ES-I3 (cell line): Measurements from ENCODE around the gene SEC14L5.
"Not testable (repeated sequence)": the region's sequence is repeated elsewhere in the genome, so short reads cannot be mapped to it uniquely, and the experiment has no call there.

Source experiments
- H3K36me3 ChIP-seq: 2 replicates; pipeline ENCODE4 v1.6.1; 2013; ENCODE audit warnings: mild to moderate bottlenecking, low read length, control low read depth, moderate library complexity; ENCODE audit not compliant: insufficient read depth
- H3K4me1 ChIP-seq: 2 replicates; pipeline ENCODE4 v1.6.1; 2013; ENCODE audit warnings: mild to moderate bottlenecking, control low read depth, low read length; ENCODE audit not compliant: insufficient read depth
- H3K9ac ChIP-seq: 2 replicates; pipeline ENCODE4 v1.6.1; 2013; ENCODE audit warnings: low read depth, mild to moderate bottlenecking, low read length, moderate library complexity
- H3K9me3 ChIP-seq: 2 replicates; pipeline ENCODE4 v1.6.1; 2013; ENCODE audit warnings: mild to moderate bottlenecking, low read length, moderate library complexity; ENCODE audit not compliant: control insufficient read depth, insufficient read depth

SEC14L5 gene

DNA sequence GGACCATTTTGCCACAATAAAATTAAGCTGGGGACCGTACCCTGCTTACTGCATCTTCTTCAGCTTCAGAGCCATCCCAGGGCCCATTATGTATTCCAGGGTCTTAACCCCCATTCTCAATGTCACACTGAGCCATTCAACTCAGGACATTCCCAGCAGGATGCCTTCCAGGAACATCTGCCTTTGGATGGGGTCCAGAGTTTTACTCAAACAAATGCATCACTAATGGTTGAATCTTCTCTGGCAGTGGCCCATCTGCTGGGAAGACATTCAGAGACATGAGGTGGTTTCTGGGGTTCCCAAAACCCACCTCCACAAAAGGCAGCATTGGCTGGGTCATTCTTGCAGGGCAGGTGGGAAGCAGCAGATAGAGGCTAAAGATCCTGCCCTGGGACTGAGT is 3.4 kb upstream of the SEC14L5 start:
- Histone ChIP-seq H3K9ac (no peak overlapping the region), H3K9me3 (no peaks in the 10 kb centered on the region), H3K4me1 (peaks cover 3% of the 10 kb centered on the region; the same call in 1 of the 2 replicates), H3K36me3 (no peaks in the 10 kb centered on the region)

DNA sequence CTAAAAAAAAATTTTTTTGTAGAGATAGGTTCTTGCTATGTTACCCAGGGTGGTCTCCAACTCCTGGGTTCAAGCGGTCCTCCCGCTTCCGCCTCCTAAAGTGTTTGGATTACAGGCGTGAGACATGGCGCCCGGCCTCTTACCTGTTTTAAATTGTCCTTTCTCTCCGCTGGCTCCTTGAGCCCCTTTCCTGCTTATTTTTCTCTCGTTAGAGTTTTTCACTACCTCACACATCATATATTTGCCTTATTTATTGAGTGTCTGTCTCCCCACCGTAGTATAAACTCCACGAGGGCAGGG is 760 bp upstream of the SEC14L5 start:
- Histone ChIP-seq H3K36me3 (no peaks in the 10 kb centered on the region), H3K9me3 (no peaks in the 10 kb centered on the region), H3K4me1 (no peaks in the 10 kb centered on the region; the same call in 1 of the 2 replicates), H3K9ac (peak overlapping the region; percentile 53; the same call in 1 of the 2 replicates)

DNA sequence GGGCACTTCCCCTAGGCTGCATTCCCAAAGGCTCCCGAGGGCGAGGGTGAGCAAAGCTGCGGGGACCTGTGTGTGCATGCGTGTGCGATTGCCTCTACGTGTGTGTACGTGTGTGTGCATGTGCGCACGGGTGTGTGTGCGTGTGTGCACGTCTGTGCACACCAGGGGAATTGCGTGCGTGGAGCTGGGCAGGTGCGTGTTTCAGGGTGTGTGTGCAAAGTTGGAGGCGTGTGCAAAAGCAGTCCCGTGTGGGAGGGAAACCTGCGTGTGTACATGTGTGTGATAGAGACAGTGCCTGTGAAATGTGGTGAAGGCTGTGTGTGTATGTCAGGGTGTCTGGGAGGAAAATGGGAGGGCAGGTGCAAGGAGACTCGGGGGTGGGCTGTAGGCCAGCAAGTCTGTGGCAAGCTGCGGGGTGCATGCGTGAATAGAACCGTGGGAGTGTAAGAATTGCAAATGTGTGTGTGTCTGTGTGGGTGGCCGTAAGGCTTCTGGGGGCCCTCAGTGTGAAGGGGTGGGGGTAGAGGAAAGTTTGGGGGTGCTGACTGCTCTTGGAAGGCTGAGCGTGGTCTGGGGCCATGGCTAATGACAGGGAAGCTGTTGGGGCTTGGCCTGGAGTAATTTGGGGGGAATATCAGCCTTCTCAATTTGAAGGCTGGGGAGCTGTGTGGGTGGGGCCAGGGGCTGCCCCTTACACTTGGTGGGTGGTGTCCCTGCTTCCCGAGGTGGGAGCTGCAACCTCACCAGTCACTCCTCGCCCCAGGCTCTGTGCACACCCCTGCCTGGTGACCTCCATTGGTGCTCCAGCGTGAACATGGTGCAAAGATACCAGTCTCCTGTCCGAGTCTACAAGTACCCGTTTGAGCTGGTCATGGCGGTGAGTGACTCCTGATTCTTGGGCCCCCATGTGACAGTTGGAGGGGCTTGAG is 644 bp downstream of the SEC14L5 start:
- peak overlapping the region; percentile 39; the same call in 1 of the 2 replicates for H3K9ac ChIP-seq
- no peaks in the 10 kb centered on the region for H3K9me3 ChIP-seq
- peaks cover 7% of the 10 kb centered on the region for H3K4me1 ChIP-seq
- no peaks in the 10 kb centered on the region for H3K36me3 ChIP-seq

DNA sequence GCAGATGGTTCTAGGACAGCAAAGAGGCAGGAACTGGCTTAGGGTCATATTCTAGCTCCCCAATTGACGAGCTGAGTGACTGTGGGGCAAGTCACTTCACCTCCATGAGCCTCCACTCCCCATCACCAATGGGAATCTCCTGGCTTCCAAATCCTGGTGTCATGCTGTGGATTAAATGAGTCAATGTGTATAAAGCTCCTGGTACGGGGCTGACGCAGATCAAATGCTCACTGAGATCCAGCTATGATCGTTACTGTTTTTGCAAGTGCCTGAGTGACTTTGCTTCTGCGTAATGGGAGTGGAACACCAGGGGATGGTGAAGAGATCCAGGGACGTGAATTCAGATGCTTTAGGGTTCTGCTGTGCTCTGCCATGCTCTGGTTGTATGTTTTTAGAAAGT is 2.4 kb downstream of the SEC14L5 start:
- H3K36me3 ChIP-seq: no peaks in the 10 kb centered on the region
- H3K9me3 ChIP-seq: no peaks in the 10 kb centered on the region
- peaks cover 7% of the 10 kb centered on the region for H3K4me1 ChIP-seq
- no peak overlapping the region for H3K9ac ChIP-seq

DNA sequence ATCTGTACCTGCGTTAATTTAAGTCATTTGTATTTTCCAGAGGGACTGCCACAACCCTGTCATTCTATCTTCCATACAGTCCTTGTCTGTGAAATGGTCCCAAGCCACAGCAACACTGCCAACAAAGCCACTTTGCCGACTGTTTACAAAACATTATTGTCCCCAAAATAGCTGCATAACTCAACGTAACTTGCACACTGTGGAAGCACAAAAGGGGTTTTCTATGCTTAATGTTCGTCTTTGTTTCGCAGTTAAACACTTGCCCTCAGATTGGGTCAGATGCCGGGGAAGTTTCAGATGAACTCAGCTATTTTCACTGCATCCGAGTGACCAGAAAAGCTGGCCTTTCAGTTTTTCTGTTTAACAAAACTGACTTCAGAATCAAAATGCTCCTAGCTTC is 4.6 kb downstream of the SEC14L5 start:
- no peaks in the 10 kb centered on the region for H3K36me3 ChIP-seq
- peaks cover 7% of the 10 kb centered on the region; the same call in 1 of the 2 replicates for H3K4me1 ChIP-seq
- H3K9me3 ChIP-seq: no peaks in the 10 kb centered on the region
- H3K9ac ChIP-seq: peak overlapping the region; percentile 8; the same call in 1 of the 2 replicates

DNA sequence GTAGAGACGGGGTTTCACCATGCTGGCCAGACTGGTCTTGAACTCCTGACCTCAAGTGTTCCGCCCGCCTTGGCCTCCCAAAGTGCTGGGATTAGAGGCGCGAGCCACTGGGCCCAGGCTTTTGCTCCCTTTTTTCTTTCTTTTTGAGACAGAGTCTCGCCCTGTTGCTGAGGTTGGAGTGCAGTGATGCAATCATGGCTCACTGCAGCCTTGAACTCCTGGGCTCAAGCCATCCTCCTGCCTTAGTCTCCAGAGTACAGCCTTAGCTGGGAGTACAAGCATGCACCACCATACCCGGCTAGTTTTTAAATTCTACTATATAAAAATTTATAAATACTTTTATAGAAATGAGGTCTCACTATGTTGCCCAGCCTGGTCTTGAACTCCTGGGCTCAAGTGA is 5.4 kb downstream of the SEC14L5 start:
- H3K36me3 ChIP-seq, H3K9me3 ChIP-seq, H3K9ac ChIP-seq: not testable (repeated sequence)
- H3K4me1 ChIP-seq: peaks cover 12% of the 10 kb centered on the region

DNA sequence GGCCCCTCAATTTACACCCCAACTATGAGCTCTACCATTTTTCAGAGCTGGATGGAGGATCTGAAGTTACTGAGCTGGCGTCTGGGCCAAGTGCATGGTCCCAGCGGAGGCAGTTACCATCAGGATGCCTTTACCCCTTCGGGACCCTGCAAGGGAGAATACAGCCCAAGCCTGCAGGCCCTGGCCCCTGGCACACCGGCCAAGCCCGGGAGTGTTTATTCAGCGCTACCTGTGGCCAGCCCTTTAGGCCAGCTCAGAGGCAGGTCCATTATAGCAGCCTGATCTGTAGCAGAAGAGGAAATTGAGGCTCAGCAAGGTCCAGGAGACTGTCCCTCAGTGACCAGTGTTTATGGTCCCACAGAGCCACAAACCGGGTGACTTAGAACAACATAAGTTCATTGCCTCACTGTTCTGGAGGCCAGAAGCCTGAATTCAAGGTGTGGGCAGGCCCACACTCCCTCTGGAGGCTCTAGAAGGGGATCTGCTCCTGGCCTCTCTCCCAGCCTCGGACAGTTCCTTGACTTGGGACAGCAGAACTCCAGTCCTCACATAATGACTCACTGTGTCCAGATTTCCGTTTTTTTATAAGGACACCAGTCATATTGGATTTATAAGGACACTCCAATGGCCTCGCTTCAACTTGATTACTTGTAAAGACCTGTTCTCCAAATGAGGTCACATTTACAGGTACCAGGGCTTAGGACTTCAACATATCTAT is 8.8 kb downstream of the SEC14L5 start:
- Histone ChIP-seq H3K36me3 (no peaks in the 10 kb centered on the region), H3K9ac (no peak overlapping the region), H3K9me3 (no peaks in the 10 kb centered on the region), H3K4me1 (peaks cover 36% of the 10 kb centered on the region)

DNA sequence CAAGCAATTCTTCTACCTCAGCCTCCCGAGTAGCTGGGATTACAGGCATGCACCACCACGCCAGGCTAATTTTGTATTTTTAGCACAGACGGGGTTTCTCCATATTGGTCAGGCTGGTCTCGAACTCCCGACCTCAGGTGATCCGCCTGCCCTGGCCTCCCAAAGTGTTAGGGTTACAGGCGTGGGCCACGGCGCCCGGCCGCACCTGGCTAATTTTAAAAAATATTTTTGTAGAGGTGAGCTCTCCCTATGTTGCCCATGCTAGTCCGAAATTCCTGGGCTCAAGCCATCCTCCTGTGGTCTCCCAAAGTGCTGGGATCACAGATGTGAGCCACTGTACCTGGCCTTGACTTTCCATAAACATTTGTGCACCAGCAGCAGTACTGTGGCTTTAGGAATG is 10.1 kb downstream of the SEC14L5 start:
- Histone ChIP-seq H3K9ac (0 out of 2 replicates have a peak overlapping the region, but pooled peaks have one; percentile 1), H3K4me1 (peaks cover 29% of the 10 kb centered on the region)
- H3K9me3 ChIP-seq, H3K36me3 ChIP-seq: not testable (repeated sequence)

DNA sequence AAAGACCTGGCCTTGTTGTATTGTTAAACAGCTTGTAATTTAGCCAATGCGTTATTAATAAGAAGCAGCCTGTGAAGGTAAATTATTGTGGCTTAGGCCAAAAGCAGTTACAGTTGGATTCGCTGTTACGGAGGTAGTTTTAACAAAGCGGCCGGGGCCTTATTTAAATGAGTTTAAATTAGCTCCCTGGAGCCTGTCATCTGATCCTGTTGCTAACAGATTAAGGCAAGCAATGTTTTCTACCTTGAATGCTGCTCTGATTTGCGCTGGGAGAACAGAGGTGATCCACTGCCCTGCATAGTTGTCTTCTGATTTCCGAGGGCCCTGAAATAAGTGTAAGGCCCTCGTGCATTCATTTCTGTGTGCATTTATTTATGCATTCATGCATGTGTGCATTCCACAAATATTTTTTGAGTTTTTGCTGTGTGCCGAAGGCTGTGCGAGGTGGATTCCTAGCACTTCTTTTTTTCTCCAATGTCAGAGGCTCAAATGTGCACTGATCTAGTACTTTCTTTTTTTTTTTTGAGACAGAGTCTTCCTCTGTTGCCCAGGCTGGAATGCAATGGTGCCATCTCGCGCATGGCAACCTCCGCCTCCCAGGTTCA is 10.9 kb downstream of the SEC14L5 start:
- H3K9me3 ChIP-seq: no peaks in the 10 kb centered on the region
- no peaks in the 10 kb centered on the region for H3K36me3 ChIP-seq
- H3K4me1 ChIP-seq: peaks cover 29% of the 10 kb centered on the region
- 0 out of 2 replicates have a peak overlapping the region, but pooled peaks have one; percentile 1 for H3K9ac ChIP-seq

DNA sequence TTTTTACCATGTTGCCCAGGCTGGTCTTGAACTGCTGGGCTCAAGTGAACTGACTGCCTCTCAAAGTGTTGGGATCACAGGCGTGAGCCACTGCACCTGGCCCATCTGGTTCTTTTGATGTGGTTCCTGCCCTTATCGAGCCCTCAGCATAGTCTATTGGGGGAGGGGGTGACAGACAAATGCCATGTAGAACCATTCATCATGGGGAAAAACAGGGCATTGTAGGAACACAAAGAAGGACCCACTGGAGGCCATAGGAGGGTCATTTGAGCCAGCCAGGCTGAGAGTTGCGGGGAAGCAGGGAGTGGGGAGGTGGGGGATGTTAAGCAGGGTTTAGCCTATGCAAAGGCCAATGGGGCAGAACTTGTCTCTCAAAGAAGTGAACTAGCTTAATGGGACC is 11.9 kb downstream of the SEC14L5 start:
- Histone ChIP-seq H3K4me1 (peaks cover 29% of the 10 kb centered on the region), H3K9me3 (no peaks in the 10 kb centered on the region), H3K36me3 (no peaks in the 10 kb centered on the region), H3K9ac (no peak overlapping the region)

DNA sequence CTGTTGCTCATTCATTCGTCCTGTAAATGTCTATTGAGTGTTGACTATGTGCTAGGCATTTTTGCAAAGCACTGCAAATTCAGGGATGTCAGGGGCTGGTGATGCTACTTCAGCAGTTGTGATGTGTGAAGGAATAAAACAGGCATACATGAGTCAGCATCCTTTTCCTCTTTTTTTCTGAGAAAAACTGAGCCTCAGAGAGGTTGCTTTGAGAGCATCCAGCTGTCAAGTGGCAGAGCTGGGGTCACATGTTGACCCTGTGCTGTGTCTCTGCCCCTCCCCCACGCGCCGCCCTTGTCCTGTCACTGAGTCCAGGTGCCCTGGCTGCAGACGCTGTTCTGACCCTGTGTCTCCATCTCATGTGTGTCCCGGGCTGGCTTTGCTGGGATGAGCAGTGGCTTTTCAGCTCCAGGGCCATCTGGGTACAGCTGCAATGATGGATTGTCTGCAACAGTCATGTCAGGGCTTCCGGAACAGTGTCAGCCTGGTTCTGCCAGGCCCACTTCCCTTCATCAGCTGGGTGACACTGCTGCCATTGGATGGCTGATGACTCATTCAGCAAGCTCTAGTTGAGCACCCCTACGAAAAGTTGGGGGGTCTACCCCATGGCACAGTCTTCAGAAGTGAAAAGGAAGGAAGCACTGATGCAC is 14.9 kb downstream of the SEC14L5 start:
- Histone ChIP-seq H3K9me3 (no peaks in the 10 kb centered on the region), H3K36me3 (no peaks in the 10 kb centered on the region), H3K4me1 (peaks cover 29% of the 10 kb centered on the region), H3K9ac (no peak overlapping the region)

DNA sequence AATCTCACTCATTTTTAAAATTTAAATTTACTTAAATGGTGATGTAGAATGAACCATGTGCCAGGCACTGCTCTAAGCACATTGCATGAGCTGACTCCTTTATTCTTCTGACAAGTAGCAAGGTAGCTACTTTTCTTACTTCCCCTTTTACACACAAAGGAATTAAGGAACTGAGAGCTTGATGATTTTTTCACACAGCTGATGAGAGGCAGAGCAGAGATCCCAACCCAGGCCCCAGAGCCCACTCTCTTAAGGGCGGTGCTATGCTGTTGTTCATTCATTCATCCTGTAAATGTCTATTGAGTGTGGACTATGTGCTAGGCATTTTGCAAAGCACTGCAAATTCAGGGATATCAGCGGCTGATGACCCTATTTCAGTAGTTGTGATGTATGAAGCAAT is 17.9 kb downstream of the SEC14L5 start:
- no peaks in the 10 kb centered on the region for H3K36me3 ChIP-seq
- no peaks in the 10 kb centered on the region for H3K4me1 ChIP-seq
- H3K9ac ChIP-seq: no peak overlapping the region
- no peaks in the 10 kb centered on the region for H3K9me3 ChIP-seq

DNA sequence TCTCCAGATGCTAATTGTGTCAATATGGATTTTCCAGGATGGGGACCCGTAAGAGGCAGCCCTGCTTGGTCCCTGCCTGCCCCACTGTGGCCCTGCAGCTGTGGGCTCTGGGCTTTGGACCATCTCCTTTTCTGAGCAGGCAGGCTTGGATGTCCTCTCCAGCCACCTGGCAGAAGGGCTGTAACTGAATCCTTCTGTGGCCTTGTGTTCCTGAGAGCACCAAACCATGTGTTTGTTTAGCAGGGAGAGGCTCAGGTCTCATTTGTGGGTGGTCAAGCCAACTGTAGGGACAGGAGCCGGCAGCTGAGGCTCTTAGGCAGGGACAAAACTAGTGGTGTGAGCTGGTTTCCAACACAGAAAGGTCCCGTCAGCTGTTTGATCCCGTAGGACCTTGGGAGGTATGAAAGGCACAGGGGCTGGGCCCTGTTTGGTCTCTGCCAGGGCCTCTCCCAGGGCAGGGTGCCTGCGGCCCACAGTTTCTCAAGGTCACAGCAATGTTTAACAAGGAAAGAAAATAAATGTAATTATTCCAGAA is 18.5 kb downstream of the SEC14L5 start:
- Histone ChIP-seq H3K9ac (no peak overlapping the region), H3K36me3 (no peaks in the 10 kb centered on the region), H3K9me3 (no peaks in the 10 kb centered on the region), H3K4me1 (no peaks in the 10 kb centered on the region)

DNA sequence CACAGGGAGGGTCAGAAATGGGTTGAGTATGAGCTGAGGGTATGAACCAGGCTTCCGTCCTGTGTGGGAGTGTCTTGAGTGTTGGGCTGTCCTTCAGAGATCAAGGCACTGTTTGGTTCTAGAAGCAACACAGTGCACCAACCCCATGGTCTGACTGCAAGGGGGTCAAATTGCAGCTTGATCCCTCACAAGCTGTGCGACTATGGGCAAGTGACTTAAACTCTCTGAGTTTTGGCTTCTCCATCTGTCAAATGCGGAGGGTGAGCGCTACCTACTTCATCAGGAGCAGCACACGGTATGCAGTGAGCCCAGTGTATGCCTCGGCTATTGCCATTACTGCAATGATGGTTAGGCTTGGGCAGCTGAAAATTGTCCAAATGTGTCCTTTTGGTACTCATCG is 21.0 kb downstream of the SEC14L5 start:
- no peak overlapping the region for H3K9ac ChIP-seq
- H3K9me3 ChIP-seq: no peaks in the 10 kb centered on the region
- no peaks in the 10 kb centered on the region for H3K4me1 ChIP-seq
- H3K36me3 ChIP-seq: no peaks in the 10 kb centered on the region
